ENCODE data around the gene NXPH2.
"Not testable (repeated sequence)": the region's sequence is repeated elsewhere in the genome, so short reads cannot be mapped to it uniquely, and the experiment has no call there.

The NXPH2 gene

DNA sequence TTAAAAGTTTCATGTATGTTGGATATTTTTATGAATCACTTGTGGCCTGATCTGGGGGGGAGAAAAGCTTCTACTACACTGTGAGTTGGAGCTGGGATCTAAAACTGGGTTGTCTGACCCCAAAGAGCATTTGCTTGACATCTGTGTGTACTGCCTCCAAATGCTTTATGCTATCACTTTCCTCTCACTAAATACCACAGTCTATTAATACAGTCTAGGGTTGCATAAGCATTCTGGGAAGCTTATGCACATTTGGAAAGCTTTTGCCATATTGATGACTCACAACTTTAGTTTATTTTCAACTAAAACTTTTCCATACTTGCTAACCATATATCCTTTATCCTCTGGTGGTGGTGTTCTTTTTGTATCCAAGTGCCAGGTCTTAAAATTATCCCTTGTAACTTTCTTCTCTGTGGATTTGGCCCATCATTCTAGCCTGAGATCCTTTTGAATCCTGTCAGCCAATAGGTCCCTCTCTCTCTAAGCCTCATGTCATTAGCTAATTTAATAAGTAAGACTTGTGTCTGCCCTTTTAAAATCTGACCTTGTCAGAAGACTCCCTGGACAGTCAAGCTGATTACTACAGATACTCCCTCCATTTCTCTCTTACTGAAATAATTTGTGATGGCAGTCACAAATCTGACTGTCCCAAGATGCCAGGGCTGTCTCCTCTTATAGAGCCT is 72.7 kb downstream of the NXPH2 start:
- DNase-seq: no peak

- no peak for DNase-seq
Observed at GRCh38 chr2:138703242-138703641, 76.9 kb downstream of the NXPH2 start.

DNA sequence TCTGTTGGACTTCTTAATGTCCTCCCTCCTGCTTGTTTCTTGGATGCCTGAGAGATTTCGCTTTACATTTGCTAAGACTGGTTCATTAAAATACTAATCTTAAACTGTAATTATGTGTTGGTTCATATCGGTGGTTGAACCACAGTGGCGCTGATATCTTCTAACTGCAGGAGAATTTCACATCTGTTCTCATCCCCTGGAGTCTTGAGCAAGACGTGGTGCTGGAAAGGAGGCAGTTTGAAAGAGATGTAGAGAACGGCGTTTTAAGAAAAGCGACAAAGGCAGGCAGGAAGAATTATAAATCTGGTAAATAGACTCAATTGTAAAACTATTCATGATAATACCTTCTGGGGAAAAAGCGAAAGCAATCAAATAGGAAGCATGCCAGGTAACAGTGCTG is 79.5 kb downstream of the NXPH2 start:
- no peak for DNase-seq

DNA sequence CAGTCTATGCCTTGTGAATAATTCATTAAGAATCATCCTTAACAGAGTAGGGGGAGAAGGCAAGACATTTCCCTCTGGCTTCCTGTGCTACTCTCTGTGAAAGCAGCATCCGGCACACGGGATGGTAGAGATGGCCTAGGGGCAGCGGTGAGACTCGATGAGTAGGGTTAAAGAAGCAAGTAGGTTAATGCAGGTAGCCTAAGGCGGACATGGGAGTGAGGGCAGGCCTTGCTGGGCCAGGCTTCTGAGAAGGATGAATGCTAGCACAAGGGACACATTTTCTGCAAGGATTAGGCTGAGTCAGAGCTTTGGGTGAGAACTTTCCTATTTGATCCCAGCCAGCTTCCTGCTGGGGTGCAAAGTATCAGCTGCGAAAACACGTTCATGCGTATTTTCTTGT is 80.8 kb downstream of the NXPH2 start:
- DNase-seq: no peak

DNA sequence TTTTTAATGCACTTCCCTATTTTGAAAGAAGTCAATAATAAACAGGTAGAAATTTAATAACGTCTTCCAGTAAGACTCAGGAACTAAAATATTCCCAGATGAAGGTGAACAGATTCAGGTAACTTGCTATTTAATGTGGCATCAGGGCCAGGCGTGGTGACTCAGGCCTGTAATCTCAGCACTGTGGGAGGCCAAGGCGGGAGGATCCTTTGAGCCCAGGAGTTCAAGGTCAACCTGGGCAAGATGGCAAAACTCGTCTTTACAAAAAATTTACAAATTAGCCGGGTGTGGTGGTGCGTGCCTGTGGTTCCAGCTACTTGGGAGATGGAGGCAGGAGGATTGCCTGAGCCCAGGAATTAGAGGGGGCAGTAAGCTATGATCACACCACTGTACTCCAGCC is 81.8 kb downstream of the NXPH2 start:
- no peak for DNase-seq

DNA sequence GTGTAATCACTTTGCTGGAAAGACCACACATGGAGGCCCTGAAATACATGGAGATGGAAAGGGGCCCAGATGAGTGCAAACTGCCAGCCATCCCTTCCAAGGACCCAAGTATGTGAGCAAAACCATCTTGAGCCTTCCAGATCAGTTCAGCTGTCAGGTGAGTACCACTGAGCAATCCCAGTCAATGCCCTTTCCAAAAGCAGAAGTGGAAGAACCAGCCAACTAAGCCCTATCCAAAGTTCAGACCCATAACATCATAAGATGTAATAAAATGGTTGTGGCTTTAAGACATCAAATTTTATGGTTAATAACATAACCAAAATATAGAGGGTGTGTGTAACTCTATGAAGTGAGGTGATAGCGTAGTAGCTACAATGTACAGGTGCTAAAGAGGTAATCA is 88.5 kb downstream of the NXPH2 start:
- no peak for DNase-seq

GRCh38 chr2:138689705-138690104 is 90.5 kb downstream of the NXPH2 start:
- no peak for DNase-seq

- no peak for DNase-seq
Observed at GRCh38 chr2:138682163-138682562, 98.0 kb downstream of the NXPH2 start.

- no peak for DNase-seq
Observed at GRCh38 chr2:138677221-138677620, 103.0 kb downstream of the NXPH2 start.

DNA sequence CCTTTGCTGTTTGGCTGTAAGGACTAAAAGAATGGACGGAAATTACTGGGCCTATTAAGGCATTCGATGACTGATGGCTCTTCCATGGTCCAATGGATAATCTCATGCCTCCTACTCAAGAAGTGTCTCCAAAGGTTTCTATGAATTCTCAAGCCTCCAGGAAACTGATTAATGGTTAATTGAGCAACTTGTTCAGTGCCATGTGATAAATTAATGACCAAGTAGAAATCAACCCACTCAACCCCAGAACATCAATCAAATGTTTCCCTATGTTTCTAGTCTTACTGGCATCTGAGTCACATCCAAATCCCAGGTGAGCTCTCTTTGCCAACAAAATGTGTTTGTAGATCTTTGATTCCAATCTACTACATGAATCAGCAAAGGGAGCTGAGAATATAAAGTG is 103.6 kb downstream of the NXPH2 start:
- DNase-seq: no peak

GRCh38 chr2:138671566-138671965 is 108.6 kb downstream of the NXPH2 start:
- DNase-seq: no peak

- DNase-seq: no peak
Observed at GRCh38 chr2:138670734-138671133, 109.5 kb downstream of the NXPH2 start.

GRCh38 chr2:138665937-138666336 is 114.3 kb downstream of the NXPH2 start:
- DNase-seq: no peak

GRCh38 chr2:138658187-138658894 is 121.8 kb downstream of the NXPH2 start:
- DNase-seq: no peak

DNA sequence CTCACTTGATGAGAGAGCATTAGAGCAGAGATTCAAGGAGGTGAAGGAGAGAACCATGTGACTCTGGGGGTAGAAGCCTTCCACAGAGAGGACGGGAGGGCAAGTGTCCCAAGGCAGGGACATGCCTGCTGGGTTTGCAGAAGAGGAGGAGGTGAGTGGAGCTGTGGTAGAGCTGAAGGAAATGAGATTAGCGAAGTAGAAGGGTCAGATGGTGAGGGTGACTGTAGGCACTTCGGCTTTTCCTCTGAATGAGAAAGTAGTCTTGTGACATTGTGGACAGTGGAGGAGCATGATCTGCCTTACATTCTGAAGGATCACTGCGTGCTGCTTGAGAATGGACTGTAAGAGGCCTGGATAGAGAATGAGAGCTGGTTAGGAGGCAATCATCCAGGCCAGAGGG is 126.0 kb downstream of the NXPH2 start:
- DNase-seq: no peak

DNA sequence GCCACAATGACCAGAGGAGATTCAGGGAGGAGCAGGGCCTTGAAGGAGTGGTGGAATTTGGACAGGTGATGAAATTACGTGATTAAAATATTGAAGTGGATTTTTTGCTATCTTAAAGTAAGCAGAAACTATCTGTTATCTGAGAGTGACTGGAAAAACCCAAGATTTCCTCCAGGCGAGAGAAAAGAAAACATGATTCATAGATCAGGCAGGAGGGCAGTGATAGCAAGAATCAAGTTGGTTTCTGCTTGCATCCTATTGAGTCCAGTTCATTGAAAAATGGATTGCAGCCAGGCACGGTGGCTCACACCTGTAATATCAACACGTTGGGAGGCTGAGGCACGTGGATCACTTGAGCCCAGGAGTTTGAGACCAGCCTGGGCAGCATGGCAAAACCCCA is 127.8 kb downstream of the NXPH2 start:
- no peak for DNase-seq

DNA sequence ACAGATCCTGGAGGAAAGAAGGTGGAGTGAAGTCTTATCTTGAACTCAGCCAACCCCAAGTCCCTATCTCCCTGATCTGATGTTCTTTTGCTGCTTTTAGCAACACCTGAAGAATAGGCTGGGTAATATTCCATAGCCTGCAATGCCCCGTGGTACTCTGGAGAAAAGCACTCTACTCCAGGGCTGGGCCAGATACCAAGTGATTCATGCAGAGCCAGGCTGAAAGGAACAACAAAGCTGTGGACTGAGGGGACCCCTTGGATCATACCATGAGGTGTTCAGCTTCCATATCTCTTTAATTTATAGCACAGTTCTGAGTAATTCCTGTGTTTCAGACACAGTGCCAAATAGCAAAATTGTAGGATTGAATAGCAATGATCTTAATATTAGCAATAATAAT is 130.6 kb downstream of the NXPH2 start:
- DNase-seq: no peak

- DNase-seq: no peak
Observed at GRCh38 chr2:138648606-138649005, 131.6 kb downstream of the NXPH2 start.

GRCh38 chr2:138644776-138645175 is 135.4 kb downstream of the NXPH2 start:
- not testable (repeated sequence) for DNase-seq

DNA sequence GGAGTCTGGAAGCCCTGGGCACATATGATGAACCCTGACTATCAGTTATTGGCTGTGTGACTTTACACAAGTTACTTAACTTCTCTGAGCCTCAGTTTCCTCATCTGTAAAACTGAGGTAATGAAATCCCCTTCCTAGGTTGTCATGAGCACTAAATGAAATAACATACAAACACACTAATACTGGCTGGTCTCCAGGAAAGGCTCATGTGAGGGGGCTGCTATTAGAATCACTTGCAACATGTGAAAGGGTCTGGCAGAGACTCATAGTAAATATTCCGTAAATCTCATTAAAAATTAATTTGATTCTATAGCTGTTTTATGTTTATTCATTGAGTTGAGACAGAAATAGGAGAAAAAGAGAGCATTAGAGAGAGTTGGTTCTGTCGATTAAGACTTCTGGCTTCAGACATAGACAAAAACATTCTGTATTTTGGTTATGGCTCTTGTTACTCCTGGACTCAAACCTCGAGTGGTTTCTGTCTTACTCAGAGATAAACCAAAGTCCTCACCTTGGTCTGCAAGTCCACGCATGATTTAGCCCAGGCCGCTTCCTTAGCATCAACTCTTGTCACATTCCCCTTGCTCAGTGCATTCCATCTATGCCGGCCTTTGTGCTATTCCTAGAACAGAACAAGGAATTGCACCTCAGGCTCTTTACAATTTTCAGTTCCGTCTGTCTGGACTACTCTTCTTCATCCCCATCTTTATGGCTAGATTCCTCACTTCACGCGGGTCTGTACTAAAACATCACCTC is 139.1 kb downstream of the NXPH2 start:
- DNase-seq: no peak

- no peak for DNase-seq
Observed at GRCh38 chr2:138637686-138638085, 142.5 kb downstream of the NXPH2 start.

- DNase-seq: no peak
Observed at GRCh38 chr2:138637061-138637460, 143.1 kb downstream of the NXPH2 start.

DNA sequence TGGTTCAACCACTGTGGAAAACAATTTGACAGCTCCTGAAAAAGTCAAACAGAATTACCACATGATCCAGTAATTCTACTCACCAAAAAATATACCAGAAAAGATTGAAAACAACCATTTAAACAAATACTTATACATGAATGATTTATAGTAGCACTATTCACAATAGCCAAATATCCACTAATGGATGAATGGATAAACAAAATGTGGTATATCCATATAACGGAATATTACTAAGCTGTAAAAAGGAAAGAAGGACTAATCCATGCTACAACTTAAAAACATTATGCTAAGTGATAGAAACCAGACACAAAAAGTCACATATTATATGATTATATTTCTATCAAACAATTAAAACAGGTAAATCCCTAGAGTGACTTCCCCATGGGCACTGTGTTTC is 147.1 kb downstream of the NXPH2 start:
- no peak for DNase-seq

DNA sequence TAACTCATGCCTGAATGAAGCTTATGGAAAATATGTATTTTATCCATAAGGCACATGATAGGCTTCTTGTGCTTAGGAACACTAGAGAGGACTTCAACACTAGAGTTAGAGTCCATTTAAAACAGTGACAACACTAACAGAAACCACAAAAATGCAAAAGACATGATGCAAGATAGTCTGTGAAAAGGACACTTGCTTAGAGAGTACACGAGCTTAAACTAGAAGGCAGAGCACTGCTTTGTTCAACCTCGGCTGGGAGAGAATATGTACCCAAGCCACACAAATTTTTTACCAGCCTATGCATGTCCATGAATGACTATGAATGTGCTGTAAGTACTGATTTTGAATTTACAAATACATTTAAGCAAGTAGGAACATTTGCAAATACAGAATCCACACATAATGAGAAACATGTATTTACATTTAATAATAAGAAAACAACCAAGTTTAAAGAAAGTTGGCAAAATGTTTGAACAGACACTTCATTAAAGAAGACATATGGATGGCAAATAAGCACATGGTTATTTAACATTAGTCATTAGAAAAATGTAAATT is 148.0 kb downstream of the NXPH2 start:
- DNase-seq: no peak

Measured in DMS79 (cell line).